Fibroblast of the conjunctiva (primary cell): Measurements from ENCODE around the gene USP30.
A peak's percentile ranks its signal among the peaks of the same experiment; 100 is the strongest.
"Not testable (repeated sequence)": the region's sequence is repeated elsewhere in the genome, so short reads cannot be mapped to it uniquely, and the experiment has no call there.

Experiments used
- DNase-seq: peaks from one replicate; pipeline ENCODE4 v3.0.0-alpha.2; 2010; ENCODE audit warnings: low read depth

USP30 gene

DNA sequence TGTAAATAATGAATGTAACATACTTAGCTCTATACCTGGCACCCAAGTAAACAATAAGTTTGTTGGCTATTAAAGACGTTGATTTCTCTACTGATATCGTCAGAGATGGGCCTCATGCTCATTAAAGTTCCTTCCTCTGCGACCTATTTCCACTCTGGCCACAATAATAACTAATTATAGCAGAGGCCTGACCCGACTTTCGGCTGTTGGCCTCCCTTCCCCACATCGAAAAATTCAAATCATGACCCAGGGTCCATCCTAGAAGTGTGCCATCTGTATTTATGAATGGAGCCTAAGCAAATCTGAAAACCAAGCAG lies 321 bp upstream of the USP30 start:
- DNase-seq = no peak

DNA sequence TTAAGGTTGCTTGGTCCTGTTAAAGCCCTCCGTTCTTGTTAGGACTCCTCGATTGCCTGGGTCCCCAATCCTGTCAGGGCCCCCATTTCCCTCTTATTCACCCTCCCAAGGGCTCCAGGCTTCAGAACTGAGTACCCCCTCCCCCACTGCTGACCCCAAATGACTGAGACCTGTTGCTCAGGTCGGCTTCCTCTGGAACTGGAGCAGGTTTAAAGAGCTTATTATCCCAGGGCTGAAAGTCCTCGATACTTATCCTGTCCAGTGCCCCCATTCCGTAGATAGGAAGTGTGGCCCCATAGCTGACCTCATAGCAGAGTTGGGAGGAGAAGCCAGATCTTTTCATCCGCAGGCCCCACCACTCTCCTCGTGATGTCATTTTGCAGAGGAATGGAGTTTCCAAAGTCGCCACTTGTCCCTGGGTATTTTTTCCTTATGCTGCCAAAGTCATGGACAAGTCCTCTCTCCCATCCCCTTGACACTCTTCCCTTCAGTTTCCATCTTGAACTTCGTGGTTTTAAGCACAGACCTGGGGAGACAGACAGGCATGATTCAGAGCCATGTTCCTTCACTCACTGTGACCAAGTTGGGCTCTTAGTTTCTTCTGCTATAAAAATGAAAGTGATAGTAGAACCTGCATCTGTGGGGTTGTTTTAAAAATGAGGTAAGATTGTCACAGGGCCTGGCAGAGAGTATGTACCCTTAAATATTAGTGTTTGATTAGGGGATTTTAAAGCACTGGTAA lies 1.2 kb downstream of the USP30 start:
- no peak for DNase-seq

DNA sequence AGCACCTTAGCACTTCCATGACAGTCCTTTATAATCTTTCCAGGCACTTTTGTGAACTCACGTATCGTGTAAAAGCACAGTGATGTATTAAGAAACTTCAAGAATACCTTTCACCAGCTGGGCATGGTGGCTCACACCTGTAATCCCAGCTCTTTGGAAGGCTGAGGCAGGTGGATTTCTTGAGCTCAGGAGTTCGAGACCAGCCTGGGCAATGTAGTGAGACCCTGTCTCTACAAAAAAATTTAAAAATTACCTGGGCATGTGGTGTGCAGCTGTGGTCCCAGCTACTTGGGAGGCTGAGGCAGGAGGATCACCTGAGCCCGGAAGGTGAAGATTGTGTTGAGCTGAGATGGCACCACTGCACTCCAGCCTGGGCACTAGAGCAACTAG lies 1.7 kb downstream of the USP30 start:
- not testable (repeated sequence) for DNase-seq

DNA sequence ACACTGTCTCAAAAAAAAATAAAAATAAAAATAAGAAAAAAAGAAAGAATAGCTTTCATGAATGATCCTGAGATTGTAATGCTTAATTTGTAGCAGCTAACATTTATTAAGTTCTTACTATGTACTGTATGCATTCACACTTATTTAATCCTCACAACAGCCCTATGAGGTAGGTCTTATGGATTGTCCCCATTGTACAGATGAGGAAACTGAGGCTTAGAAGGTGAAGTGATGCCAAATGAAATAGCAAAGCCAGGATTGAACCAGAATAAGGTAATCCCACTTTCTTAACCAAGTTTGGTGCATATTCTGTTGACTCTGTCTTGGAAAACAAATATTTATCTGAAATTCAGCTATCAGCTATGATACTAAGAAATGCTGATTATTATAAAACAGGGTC lies 2.1 kb downstream of the USP30 start:
- no peak for DNase-seq

DNA sequence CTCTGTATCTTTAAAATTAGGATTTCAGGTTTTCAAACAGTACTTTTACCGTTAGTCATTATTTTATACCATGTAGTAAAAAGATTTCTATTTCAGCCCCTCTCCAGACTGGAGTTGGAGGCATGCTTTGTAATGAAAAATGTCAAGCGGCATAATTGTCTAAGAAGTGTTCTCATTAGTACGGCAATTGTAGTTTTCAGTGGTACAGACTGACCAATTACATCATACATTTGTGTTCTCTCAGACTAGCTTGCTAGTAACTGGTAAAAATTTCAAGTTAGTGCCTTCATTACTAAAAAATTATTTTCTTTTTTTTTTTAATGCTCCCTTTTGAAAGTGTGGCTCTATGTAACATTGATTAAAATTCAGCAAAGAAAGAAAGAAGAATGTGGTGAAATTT lies 4.5 kb downstream of the USP30 start:
- DNase-seq = no peak

DNA sequence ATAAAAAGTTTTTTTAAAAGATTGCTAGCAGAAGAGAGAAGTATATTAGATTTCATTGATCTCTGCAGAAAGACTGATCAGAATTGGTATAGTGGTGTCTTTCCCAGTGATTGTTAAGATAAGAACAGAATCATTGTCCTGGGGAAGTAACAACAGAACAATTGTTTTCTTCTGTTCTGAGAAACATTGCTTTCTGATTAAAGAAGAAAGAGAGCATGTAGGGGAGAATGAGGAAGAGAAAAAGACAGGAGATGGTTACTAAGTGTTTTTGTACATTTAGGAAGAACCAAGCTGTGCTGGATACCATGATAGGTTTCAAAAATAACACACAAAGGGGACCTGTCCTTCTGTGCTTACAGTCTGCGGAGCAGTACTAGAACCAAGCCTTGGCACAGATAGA lies 5.0 kb downstream of the USP30 start:
- no peak for DNase-seq

DNA sequence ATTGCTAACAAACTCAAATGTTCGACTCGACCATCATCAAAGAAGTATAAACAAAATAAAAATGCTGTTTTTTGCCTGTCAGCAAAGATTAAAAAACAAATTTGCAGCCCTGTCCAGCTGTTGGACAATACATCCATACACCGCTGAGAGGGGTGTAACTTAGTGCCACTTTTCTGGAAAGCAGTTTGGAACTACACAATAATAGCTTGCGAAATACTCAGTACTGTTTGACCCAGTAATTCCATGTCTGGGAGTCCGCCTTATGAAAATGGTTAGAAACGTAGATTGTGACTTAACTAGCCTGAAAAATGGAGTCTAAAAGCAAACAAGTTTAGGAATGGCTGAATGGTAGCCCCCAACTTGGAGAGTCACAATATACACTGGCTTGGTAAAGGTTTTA lies 6.4 kb downstream of the USP30 start:
- DNase-seq = no peak

DNA sequence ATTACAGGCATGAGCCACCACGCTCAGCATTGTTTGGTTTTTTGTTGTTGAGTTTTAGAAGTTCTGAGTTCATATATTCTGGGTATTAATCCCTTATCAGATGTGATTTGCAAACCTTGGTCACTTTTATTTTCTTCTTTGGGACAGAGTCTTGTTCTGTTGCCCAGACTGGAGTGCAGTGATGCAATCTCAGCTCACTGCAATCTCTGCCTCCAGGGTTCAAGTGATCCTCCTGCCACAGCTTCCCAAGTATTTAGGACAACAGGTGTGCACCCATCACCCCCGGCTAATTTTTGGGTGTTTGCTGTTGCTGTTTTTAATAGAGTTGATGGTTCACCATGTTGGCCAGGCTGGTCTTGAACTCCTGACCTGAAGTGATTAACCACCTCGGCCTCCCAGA lies 11.8 kb downstream of the USP30 start:
- DNase-seq = no peak

DNA sequence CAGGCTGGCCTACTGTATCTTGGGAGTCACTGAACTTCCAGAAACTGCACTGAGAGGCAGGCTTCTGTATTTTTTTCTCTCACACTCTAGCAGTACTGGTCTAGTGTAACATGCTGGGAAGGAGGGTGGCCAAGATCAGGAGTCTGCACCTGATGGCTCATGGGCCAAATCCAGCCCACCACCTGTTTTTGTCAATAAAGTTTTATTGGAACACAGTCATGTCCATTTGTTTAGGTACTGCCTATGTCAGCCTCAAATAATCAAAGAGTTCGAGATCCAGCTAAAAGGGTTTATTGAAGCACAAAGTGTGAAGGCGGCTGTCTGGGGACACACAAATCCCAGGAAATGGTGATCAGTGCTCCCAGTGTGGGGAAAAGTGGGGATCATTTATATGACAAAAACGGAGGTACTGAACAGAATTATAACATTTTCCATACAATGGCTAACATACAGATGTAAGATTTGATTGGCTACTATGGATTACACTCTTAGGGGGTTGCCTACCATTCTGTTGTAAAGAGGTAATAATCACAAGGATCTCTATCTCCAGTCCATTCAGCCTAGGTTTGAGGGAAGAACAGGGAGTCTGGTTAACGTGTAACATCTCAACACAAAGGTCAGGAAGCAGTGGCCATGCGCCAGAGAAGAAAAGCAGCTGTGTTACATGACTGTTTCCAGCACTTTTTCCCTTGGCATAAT lies 12.9 kb downstream of the USP30 start:
- DNase-seq = no peak

DNA sequence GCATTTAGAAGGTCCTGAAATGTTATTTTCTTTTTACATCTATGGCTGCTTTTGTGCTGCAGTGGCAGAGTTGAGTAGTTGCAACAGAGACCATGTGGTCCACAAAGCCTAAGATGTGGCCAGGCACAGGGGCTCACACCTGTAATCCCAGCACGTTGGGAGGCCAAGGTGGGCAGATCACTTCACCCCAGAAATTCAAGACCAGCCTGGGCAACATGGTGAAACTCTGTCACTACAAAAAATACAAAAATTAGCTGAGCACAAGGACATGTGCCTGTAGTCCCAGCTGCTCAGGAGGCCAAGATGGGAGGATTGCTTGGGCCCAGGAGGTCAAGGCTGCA lies 13.4 kb downstream of the USP30 start:
- DNase-seq = no peak

DNA sequence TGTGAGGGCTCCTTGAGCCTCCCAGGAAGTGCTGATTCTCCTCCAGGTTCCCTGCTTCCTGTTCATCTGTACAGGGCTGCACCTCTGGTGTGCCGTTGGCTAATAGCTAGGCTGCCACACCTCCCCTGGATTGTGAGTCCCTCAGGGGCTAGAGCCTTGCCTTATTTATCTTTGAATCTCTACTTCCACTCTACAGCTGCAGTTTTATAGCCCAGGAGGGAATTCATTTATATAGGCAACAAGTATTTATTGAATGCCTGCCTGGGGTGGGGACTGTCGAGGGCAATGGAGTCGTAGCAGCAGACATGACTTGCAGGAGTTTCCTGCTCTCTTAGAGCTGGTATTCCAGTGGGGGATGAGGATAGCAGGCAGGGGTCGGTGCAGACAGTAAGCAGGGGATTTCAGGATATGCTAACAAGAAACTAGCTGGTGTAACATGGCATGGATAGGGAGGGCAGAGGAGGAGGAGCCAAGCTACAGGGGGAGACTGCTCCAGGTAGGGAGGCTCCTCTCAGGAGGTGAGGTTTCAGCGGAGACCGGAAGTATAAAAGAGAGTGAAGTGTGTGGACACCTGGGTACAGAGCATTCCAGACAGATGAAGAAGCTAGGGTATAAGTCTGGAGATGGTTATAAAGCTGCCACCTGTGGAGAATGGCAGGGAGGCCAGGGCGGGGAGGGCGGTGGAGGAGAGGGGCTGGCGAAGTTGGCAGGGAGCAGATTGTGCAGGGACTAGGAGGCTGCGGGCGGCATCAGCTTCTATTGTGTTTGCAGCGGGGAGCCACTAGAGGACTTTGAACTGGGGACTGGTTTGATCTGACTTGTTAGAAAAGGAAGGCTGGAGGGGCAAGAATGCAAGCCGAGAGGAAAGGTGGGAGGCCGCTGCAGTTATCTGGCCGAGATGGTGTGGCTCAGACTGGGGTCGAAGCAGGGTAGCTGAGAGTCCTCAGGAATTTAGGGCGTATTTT lies 17.2 kb downstream of the USP30 start:
- DNase-seq = no peak

DNA sequence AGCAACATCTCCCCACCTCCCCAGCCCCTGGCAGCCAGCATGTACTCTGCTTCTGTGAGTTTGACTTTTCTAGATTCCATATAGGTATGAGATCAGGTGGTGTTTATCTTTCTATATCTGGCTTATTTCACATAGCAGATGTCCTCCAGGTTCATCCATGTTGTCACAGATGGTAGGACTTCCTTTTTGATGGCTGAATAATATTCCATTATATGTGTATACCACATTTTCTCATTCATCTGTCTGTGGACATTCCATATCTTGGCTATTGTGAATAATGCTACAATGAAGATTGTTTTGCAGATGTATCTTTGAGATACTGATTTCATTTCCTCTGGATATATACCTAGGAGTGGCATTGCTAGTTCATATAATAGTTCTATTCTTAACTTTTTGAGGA lies 22.5 kb downstream of the USP30 start:
- DNase-seq = no peak

DNA sequence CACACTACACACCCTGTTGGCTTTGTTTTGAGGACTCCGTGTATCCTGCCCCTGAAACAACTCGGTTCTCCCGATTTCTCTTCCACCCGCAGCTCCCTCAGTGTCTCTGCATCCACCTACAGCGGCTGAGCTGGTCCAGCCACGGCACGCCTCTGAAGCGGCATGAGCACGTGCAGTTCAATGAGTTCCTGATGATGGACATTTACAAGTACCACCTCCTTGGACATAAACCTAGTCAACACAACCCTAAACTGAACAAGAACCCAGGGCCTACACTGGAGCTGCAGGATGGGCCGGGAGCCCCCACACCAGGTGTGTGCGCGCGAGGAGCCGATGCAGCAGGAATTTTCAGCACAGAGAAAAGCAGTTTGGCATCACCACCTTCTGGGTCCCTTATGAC lies 30.4 kb downstream of the USP30 start:
- DNase-seq = no peak

DNA sequence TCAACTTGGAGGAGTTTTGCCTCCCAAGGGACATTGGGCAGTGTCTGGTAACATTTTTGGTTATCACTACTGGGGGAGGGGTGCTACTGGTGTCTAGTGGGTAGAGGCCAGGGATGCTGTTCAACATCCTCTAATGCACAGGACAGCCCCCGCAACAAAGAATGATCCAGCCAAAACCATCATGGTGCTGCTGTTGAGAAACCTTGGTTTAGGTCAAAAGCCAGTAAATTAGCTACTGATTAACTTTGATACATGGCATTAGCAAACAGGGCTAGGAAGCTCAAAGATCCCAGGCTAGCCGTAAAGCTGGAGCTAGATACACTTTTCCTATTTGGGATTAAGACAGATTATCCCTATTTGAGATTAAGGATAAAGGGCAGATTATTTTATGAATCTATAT lies 32.0 kb downstream of the USP30 start:
- DNase-seq = no peak

DNA sequence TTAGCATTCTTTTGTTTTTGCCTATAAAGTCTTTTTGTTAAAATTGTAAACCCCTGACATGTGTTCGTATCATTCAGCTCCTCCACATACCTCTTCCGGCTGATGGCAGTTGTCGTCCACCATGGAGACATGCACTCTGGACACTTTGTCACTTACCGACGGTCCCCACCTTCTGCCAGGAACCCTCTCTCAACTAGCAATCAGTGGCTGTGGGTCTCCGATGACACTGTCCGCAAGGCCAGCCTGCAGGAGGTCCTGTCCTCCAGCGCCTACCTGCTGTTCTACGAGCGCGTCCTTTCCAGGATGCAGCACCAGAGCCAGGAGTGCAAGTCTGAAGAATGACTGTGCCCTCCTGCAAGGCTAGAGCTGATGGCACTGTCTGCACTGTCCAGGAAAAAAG lies 33.2 kb downstream of the USP30 start:
- no peak for DNase-seq

DNA sequence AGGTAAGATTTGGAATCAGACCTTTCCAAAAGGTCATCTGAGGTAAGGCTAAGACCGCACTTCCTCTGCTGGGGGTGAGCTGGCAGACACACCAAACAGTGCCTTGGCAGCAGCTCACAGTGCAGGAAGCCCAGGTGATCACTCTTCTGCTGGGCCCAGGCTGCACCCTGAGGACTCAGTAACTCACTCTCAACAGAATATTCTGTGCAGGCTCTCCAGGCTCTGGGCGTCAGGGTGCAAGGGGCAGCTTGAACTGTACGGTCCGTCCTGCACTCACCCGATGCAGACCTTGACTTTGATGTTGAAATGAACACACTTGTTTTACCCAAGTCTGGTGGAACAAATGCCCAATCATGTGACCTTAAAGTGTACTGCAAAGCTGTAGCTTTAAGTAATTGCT lies 34.9 kb downstream of the USP30 start:
- DNase-seq = no peak

DNA sequence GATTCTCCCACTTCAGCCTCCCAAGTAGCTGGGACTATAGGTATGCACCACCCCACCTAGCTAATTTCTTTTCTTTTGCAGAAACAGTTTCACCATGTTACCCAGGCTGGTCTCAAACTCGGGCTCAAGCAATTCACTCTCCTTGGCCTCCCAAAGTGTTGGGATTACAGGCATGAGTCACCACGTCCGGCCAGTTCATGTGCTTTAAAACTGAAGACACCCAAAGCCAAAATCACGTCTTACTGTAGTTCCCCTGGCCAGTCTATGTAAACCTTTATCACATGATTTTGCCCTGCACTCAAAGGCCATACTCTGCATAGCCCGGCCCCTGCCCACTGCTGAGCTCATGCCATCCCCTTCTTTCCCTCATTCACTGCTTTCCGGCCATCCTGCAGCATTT lies 36.4 kb downstream of the USP30 start:
- no peak for DNase-seq

DNA sequence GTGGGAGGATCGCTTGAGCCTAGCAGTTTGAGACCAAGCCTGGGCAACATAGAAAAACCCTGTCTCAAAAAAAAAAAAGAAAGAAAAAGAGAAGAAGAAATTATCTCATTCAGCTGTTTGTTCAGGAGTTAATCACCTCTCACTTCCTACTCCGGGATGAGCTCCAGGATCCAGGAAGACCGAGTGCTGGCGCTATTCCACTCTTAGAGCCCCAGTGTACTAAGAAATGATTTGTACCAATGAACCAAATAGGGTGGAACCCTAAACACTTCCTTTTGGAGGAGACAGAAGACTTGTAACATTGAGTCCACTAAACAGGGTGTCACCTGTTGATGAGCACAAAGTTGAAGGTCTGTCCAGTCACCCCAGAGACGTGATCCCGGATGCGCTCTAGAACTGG lies 37.3 kb downstream of the USP30 start:
- DNase-seq = no peak

DNA sequence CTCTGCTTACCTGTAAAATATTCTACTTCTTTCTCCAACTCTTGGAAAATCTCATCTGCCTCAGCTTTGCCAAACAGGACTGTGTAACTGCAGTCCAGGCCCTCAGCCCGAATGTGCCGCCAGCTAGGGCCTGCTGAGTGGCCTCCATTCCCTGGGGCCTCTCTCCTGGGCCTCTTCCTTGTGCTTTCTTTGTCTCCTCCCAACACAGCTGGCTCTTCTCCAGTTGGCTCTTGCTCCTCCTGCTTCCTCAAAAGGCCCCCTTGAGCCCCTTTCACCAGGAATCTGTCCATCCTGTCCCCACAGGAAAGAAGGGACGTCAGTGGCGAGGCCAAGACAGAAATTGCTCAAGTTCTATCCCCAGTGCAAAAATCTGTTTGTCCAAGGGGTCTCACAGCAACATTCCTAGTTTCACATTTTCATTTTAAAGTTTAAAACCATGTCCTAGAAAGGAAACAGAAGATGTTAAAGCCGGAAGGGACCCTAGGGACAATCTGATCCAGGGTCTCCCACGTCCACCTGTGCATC lies 40.2 kb downstream of the USP30 start:
- DNase-seq = no peak

DNA sequence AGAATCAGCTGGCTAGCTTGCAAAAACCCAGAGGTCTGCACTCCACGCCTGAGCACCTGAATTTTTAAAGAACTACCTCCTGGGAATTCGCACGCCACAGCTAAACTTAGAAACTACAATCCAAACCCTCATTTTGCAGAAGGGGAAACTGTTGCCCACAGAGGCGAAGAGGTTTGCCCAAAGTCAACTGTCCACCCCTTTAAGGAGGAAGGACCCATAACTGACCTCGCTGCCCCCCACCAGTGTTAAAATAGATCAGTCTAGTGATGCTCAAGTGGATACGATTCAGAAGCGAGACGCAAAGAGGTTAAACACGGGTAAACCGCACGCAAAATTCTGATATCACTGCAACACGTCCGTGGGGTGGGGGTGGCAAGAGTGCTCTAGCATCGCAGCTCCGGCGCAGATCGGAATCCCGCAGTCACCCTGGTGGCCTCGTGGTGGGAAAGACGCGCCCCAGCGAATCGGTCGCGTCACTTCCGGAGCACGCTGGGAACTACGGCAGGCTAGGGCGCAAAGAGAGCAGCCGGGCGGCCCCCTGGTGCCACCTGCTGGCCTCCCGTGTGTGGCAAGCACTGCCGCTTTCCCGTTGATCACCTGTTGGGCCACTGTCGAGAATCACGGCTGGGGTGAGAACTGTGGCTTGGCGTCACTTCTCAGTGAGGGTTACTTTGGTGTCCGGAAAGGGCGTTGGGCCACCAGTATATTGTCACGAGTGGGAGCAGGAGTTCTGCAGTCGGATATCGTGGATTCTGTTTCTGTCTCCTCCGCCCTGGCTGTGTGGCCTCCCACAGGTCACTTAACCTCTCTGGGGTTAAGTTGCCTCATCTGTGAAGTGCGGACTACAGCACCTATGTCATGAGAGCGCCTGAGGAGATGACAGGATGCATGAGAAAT lies 40.9 kb downstream of the USP30 start, which contains the start of gene ALKBH2:
Gene ALKBH2 (minus strand): TSS at position 451 of the 897 bp plus-strand sequence. CDS start 686 bp downstream, outside the sequence.
- DNase-seq = peak; percentile 73

DNA sequence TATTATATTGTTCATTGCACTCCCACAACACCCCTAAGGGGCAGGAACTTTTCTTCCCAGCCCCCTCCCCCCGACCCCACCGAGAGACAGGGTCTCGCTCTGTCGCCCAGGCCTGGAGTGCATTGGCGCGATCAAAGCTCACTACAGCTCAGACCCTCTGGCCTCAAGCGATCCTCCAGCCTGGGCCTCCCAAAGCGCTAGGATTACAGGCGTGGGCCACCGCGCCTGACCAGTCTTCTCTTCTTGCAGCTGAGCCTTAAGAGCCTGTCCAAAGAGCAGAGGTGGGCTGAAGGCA lies 44.7 kb downstream of the USP30 start:
- DNase-seq = no peak
